Body of pancreas (tissue), 4 donors: ENCODE results near the gene KCNK13.

Experiments
- CTCF ChIP-seq, 7 experiments: fragments of 450-650 bp in 4 of 7; fragments of 200-600 bp in 3 of 7; sonication (generic) in 3 of 7; IDR thresholded peaks; one replicate each; pipeline ENCODE4 v1.5.1; 2016 to 2019; ENCODE audit warnings: antibody characterized with exemption in 7 of 7
- POLR2A ChIP-seq, 3 donors: fragments of 450-650 bp; IDR thresholded peaks; one replicate each; pipeline ENCODE4 v1.6.1; 2016; ENCODE audit warnings: antibody characterized with exemption in 3 of 3, mild to moderate bottlenecking in 2 of 3

- TF ChIP-seq CTCF (IDR thresholded peaks at IDR 0.05) (no peak), POLR2A (IDR thresholded peaks at IDR 0.05) (no peak)
These were observed 26.4 kb downstream of the KCNK13 start for GRCh38 chr14:90088176-90088575.
